GM23338 (cell line): Measurements from ENCODE around the gene EGLN3.
"Not testable (repeated sequence)": the region's sequence is repeated elsewhere in the genome, so short reads cannot be mapped to it uniquely, and the experiment has no call there.

Source experiments
- CREB1 ChIP-seq: fragments of 250-450 bp; sonication (Bioruptor Pico); IDR thresholded peaks from 2 replicates; pipeline ENCODE4 v1.5.0; 2020; ENCODE audit warnings: low read depth, mild to moderate bottlenecking, moderate library complexity
- CTCF ChIP-seq, 2 experiments: fragments of 200-600 bp in 1 of 2; sonication (generic) in 1 of 2; conservative IDR thresholded peaks; 2 replicates each; pipeline versions ENCODE4 v1.5.1 to v1.6.1; 2016 to 2017; ENCODE audit warnings: antibody characterized with exemption in 2 of 2, low read depth in 2 of 2, mild to moderate bottlenecking in 2 of 2, moderate library complexity in 1 of 2
- EZH2 ChIP-seq: fragments of 200-600 bp; sonication (generic); IDR thresholded peaks from one replicate; pipeline ENCODE4 v1.8.0; 2017; ENCODE audit warnings: antibody characterized with exemption, mild to moderate bottlenecking, low read depth; ENCODE audit not compliant: unreplicated experiment
- EZH2phosphoT487 ChIP-seq: fragments of 200-600 bp; sonication (generic); IDR thresholded peaks from one replicate; pipeline ENCODE4 v1.8.1; 2018; ENCODE audit warnings: antibody characterized with exemption; ENCODE audit not compliant: unreplicated experiment
- JUNB ChIP-seq: IDR thresholded peaks from one replicate; pipeline ENCODE4 v1.6.1; 2016; ENCODE audit warnings: antibody characterized with exemption; ENCODE audit not compliant: unreplicated experiment
- POLR2AphosphoS5 ChIP-seq: IDR thresholded peaks from 2 replicates; pipeline ENCODE4 v1.6.1; 2016; ENCODE audit warnings: antibody characterized with exemption, low read depth
- REST ChIP-seq: IDR thresholded peaks from one replicate; pipeline ENCODE4 v1.6.1; 2018; ENCODE audit warnings: antibody characterized with exemption; ENCODE audit not compliant: unreplicated experiment
- ZNF114 ChIP-seq: fragments of 250-450 bp; sonication (Bioruptor Pico); IDR thresholded peaks from 2 replicates; pipeline ENCODE4 v1.5.0; 2020; ENCODE audit warnings: mild to moderate bottlenecking, moderate library complexity
- ZNF331 ChIP-seq: fragments of 250-450 bp; sonication (Bioruptor Pico); IDR thresholded peaks from 2 replicates; pipeline ENCODE4 v1.5.0; 2020; ENCODE audit warnings: low read depth, mild to moderate bottlenecking, moderate library complexity
- TF ChIP-seq, protein P1 (sequence below): fragments of 250-450 bp; sonication (Bioruptor Pico); IDR thresholded peaks from 2 replicates; pipeline ENCODE4 v1.5.0; 2020; ENCODE audit warnings: mild to moderate bottlenecking, moderate library complexity
- TF ChIP-seq, protein P2 (sequence below): IDR thresholded peaks from 2 replicates; pipeline ENCODE4 v1.6.1; 2016; ENCODE audit warnings: antibody characterized with exemption

- not testable (repeated sequence) for TF ChIP-seq CTCF (conservative IDR thresholded peaks at IDR 0.05; ENCODE audit: low read depth in 2 of 2); CREB1 (CRISPR knock-in tag); EZH2phosphoT487; ZNF331 (CRISPR knock-in tag); EZH2; POLR2AphosphoS5; REST; JUNB; ZNF114 (CRISPR knock-in tag)
- TF ChIP-seq, protein P1, sequence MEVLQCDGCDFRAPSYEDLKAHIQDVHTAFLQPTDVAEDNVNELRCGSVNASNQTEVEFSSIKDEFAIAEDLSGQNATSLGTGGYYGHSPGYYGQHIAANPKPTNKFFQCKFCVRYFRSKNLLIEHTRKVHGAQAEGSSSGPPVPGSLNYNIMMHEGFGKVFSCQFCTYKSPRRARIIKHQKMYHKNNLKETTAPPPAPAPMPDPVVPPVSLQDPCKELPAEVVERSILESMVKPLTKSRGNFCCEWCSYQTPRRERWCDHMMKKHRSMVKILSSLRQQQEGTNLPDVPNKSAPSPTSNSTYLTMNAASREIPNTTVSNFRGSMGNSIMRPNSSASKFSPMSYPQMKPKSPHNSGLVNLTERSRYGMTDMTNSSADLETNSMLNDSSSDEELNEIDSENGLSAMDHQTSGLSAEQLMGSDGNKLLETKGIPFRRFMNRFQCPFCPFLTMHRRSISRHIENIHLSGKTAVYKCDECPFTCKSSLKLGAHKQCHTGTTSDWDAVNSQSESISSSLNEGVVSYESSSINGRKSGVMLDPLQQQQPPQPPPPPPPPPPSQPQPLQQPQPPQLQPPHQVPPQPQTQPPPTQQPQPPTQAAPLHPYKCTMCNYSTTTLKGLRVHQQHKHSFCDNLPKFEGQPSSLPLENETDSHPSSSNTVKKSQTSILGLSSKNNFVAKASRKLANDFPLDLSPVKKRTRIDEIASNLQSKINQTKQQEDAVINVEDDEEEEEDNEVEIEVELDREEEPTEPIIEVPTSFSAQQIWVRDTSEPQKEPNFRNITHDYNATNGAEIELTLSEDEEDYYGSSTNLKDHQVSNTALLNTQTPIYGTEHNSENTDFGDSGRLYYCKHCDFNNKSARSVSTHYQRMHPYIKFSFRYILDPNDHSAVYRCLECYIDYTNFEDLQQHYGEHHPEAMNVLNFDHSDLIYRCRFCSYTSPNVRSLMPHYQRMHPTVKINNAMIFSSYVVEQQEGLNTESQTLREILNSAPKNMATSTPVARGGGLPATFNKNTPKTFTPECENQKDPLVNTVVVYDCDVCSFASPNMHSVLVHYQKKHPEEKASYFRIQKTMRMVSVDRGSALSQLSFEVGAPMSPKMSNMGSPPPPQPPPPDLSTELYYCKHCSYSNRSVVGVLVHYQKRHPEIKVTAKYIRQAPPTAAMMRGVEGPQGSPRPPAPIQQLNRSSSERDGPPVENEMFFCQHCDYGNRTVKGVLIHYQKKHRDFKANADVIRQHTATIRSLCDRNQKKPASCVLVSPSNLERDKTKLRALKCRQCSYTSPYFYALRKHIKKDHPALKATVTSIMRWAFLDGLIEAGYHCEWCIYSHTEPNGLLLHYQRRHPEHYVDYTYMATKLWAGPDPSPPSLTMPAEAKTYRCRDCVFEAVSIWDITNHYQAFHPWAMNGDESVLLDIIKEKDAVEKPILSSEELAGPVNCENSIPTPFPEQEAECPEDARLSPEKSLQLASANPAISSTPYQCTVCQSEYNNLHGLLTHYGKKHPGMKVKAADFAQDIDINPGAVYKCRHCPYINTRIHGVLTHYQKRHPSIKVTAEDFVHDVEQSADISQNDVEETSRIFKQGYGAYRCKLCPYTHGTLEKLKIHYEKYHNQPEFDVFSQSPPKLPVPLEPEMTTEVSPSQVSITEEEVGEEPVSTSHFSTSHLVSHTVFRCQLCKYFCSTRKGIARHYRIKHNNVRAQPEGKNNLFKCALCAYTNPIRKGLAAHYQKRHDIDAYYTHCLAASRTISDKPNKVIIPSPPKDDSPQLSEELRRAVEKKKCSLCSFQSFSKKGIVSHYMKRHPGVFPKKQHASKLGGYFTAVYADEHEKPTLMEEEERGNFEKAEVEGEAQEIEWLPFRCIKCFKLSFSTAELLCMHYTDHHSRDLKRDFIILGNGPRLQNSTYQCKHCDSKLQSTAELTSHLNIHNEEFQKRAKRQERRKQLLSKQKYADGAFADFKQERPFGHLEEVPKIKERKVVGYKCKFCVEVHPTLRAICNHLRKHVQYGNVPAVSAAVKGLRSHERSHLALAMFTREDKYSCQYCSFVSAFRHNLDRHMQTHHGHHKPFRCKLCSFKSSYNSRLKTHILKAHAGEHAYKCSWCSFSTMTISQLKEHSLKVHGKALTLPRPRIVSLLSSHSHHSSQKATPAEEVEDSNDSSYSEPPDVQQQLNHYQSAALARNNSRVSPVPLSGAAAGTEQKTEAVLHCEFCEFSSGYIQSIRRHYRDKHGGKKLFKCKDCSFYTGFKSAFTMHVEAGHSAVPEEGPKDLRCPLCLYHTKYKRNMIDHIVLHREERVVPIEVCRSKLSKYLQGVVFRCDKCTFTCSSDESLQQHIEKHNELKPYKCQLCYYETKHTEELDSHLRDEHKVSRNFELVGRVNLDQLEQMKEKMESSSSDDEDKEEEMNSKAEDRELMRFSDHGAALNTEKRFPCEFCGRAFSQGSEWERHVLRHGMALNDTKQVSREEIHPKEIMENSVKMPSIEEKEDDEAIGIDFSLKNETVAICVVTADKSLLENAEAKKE (CRISPR knock-in tag) = not testable (repeated sequence)
- TF ChIP-seq, protein P2, sequence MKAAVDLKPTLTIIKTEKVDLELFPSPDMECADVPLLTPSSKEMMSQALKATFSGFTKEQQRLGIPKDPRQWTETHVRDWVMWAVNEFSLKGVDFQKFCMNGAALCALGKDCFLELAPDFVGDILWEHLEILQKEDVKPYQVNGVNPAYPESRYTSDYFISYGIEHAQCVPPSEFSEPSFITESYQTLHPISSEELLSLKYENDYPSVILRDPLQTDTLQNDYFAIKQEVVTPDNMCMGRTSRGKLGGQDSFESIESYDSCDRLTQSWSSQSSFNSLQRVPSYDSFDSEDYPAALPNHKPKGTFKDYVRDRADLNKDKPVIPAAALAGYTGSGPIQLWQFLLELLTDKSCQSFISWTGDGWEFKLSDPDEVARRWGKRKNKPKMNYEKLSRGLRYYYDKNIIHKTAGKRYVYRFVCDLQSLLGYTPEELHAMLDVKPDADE = not testable (repeated sequence)
These were observed 19.0 kb upstream of the EGLN3 start for GRCh38 chr14:33969846-33970245.
